HG03457 (cell line): ENCODE measurements around the gene F13B.
"Not testable (repeated sequence)": the region's sequence is repeated elsewhere in the genome, so short reads cannot be mapped to it uniquely, and the experiment has no call there.

Experiments
- ATAC-seq: cut with Tn5 transposase; IDR thresholded peaks from one replicate; pipeline ENCODE4 v1.9.1; 2021; ENCODE audit warnings: moderate number of reproducible peaks; ENCODE audit not compliant: unreplicated experiment

The F13B gene

DNA sequence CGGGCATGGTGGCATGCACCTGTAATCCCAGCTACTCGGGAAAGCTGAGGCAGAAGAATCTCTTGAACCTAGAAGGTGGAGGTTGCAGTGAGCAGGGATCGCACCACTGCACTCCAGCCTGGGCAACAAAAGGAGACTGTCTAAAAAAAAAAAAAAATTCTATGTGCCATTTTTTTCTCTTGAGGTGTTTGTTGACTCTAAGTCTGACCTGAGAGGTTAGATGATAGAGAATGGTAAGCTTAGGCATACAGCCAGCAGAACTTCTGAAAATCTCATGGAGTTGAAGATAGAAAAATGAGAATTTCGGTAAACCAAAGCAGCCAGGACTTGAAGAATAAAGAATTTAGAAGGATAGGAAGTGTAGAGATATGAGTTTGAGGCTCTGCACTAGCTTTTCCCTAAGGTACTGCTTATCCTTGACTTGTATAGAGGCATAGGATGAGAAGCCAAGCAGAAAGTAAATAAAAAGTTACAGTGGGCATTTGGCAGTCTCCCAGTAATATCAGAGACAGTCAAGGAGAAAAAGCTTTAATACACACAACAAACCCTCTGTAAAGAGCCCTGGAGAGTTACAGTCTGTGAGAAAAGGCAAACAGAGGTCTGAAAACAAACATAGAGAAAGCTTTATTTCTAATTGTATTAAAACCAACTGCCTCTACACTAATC is 24.3 kb downstream of the F13B start:
- no peak for ATAC-seq

DNA sequence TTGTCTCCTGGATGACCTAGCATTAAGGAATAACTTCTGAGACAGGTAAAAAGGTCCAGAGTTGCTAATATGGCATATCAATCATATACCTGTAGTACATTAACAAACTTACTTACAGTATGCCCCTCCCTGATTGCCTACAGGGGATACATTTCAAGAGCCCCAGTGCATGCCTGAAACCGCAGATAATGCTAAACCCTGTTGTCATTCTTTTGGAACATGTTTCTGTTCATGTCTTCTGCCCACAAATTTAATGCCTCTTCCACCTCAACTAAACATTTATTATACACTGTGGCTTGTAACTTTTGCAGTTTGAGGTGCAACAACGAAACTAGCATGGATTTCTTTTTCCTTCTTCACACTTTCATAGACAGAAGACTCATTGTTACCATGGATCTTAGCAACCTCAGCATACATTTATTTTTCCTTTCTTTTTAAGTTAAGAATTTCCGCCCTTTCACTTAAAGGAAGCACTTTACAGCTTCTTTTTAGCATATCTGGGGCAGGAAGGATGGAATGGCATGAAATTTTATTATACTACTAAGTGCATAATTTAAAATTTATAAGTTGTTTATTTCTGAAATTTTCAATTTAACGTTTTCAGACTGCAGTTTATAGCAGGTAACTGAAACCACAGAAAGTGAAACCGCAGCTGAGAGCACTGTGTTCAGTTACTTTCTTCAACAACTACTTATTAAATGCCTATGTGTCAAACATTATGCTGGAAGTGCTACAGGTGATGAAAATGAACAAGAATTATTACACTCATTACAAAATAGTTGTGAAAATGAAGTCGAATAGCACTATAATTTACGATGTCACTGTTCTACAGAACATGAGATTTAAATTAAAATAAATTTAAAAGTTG is 25.3 kb downstream of the F13B start:
- ATAC-seq = no peak

GRCh38 chr1:197036861-197037260 is 30.2 kb downstream of the F13B start:
- ATAC-seq = no peak

DNA sequence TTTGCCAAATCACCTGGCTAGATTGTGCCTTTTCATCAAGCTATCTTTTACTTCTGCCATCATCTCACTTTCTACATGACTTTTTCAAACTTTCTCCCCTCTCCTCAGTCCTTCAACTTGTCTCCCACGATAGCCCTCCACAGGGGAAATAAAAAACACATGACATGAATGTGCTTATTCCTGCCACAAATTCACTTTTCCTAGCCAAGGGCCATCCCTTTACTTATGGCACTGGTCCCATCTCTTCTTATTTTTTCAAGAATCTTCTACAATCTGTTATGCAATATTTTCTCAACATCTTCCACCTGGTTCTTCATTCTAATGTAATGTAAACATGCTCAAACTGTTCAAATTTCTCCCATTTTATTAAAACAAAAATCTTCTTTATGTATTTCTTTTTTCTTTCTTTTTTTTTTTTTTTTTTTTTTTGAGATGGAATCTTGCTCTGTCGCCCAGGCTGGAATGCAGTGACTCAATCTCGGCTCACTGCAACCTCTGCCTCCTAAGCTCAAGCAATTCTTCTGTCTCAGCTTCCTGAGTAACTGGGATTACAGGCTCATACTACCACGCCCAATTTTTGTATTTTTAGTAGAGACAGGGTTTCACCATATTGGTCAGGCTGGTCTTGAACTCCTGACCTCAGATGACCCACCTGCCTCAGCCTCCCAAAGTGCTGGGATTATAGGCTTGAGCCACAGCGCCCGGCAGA is 32.3 kb downstream of the F13B start:
- not testable (repeated sequence) for ATAC-seq

DNA sequence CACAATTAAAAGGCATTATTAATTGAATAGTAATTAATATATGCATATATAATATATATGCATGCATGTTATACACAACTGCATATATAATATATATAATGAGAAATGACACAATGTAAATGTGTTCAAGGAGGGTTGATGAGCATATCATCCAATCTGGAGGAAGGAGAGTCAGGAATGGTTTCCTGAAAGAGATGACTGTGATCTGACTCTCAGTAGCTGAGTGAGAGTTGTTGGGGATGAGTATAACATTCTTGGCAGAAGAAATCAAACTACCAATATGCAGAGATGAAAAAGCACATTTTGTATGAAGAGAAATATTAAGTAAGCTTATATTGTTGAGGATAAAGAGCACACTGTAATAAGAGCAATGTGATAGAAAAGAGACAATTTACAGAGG is 37.3 kb downstream of the F13B start:
- ATAC-seq = no peak

- ATAC-seq = no peak
Measured at GRCh38 chr1:197027359-197027758, 39.7 kb downstream of the F13B start.

DNA sequence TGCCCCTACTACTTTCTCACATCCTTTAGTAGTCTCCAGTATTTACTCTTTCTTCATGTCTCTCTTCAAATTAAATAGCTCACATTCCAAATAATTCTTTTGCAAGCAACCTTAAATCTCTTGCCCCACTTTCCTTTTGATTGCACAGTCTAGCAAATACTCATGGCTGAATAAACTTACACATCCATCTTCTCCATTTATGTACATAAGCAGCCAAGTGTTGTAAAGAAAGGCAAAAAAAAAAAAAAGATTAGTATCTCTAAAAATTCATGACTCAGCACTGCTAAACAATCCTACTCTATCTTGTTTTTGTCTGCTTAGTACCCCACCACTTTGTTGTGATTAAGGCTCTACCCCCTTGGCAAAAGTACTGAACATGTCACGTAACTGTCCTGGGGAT is 42.6 kb downstream of the F13B start:
- ATAC-seq = no peak

DNA sequence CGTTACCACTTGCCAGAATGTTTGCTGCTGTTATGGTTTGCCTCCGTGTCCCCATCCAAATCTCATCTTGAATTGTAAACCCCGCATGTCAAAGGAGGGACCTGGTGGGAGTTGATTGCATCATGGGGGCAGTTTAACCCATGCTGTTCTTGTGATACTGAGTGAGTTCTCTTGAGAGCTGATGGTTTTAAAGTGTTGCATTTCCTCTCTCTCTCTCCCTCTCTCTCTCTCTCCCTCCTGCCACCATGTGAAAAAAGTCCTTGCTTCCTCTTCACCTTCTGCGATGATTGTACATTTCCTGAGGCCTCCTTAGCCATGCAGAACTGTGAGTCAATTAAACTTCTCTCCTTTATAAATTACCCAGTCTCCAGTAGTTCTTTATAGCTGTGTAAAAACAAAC is 45.3 kb downstream of the F13B start:
- ATAC-seq = no peak

- ATAC-seq = no peak
Measured at GRCh38 chr1:197017558-197018146, 49.4 kb downstream of the F13B start.

- ATAC-seq = no peak
Measured at GRCh38 chr1:197016751-197017150, 50.3 kb downstream of the F13B start.

- no peak for ATAC-seq
Measured at GRCh38 chr1:197013234-197013633, 53.8 kb downstream of the F13B start.

GRCh38 chr1:197011614-197012013 is 55.4 kb downstream of the F13B start:
- no peak for ATAC-seq

- no peak for ATAC-seq
Measured at GRCh38 chr1:197008861-197009260, 58.2 kb downstream of the F13B start.

GRCh38 chr1:197003132-197003531 is 63.9 kb downstream of the F13B start:
- ATAC-seq = no peak

DNA sequence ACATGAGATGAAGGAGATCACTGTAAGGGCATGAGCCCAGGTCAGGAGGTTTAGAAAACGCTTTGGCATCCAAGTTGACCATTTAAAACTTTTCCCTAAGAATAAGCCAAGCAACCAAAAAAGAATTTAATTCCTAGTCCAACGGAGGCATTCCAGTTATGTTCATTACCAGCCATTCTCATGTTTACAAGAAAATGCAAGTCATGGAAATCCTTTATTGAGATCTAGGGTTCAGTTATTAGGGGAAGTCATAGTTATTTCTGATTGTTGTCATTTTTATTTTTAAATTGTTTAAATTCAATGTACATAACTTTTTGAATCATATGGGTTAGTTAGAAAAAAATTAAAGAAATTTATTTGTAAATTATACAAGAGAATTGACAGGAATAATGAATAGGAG is 65.2 kb downstream of the F13B start:
- ATAC-seq = no peak

DNA sequence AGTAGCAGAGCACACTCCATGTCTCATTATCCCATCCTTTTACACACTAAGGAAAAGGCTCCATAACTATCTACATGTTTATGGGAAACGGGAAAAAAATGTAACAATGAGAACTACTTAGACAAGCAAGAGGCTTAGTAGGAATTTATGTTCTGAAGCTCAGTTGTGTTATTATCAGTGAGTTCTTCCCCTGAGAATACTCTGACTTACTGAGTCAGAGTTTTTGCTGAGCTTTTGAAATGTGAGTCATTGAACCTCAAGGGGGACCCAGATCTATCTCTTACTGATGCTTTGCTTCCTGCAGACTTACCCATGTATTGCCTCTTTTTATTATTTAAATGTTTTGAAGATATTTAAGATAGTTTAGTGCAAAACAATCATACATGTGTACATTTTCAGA is 69.6 kb downstream of the F13B start:
- ATAC-seq = no peak

DNA sequence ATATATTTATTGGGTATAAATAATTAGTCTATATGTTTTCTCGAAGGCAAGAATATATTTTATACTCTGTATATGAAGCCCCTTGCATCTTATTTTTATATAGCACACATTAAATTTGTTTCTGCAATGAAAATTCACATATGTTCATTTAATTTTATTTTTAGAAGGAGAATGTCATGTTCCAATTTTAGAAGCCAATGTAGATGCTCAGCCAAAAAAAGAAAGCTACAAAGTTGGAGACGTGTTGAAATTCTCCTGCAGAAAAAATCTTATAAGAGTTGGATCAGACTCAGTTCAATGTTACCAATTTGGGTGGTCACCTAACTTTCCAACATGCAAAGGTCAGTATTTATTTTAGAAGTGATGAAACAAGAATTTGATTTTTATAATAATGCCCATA is 73.1 kb downstream of the F13B start:
- no peak for ATAC-seq

DNA sequence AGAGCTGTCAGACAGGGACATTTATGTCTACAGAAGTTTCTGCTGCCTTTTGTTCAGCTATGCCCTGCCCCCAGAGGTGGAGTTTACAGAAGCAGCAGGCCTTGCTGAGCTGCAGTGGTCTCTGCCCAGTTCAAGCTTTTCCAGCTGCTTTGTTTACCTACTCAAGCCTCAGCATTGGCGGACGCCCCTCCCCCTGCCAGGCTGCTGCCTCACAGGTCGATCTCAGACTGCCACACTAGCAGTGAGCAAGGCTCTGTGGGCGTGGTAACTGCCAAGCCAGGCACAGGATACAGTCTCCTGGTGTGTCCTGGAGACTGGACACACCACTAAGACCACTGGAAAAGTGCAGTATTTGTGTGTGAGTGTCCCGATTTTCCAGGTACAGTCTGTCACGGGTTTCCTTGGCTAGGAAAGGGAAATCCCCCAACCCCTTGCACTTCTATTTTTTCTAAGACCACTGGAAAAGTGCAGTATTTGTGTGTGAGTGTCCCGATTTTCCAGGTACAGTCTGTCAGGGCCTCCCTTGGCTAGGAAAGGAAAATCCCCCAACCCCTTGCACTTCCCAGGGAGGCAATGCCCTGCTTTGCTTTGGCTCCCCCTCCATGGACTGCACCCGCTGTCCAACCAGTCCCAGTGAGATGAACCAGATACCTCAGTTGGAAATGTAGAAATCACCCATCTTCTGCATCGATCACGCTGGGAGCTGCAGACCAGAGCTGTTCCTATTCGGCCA is 75.0 kb downstream of the F13B start:
- not testable (repeated sequence) for ATAC-seq
